ENCODE data around the gene EFNA2. TPM values are rescaled to one million over a fixed set of nuclear protein-coding genes. Genes with fewer than 3 reads are reported as not detected.

Gene EFNA2
- total and polyA plus RNA-seq, 2 experiments from 2014 or later, result 2.7 to 10.3 TPM

DNA sequence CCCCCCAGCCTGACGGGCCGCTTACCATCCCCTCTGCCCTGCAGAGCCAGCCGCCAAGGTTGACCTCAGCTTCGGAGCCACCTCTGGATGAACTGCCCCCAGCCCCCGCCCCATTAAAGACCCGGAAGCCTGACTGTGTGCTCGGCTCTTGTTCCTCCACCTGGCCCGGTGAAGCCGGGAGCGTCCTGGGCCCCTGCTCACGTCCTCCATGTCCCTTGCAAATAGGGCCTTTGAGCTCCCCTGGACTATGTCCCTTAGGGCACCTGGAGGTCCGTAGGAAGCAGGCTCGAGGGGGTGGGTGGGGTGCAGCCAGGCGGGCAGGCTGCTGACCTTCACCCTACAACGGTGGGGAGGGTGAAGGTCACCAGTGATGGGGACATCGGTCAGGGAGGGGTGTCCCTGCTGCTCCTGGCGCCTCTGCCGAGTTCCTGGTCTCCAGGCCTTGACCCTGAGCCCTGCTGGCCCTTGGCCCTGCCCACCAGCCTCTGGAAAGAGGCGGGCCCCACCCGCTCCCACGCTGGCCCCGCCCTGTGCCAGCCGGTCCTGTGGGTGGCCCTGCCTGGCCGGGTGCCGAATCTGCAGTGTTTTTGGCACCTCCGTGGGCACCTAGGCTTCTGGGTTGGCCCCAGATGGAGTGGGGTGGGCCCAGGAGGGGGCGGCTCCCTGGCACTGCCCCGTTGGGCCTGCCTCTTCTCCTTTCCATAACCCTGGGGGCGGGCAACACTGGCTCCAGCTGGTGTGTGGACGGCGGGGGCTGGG lies 40.8 kb upstream of the EFNA2 start:
- Histone ChIP-seq H3K27me3 (ENCODE audit: insufficient read depth) (no peaks in the 10 kb centered on the region), H3K79me2 (replicated peaks; ENCODE audit: insufficient read depth) (peaks cover 7% of the 10 kb centered on the region), H3K4me3 (no peak overlapping the region), H2AFZ (no peak overlapping the region), H3K4me1 (ENCODE audit: insufficient read depth) (peaks cover 3% of the 10 kb centered on the region; the same call in 1 of the 2 replicates), H3K9me2 (ENCODE audit: insufficient read depth) (no peaks in the 10 kb centered on the region), H3K4me2 (no peak overlapping the region), H3F3A (replicated peaks; ENCODE audit: low read depth) (peaks cover 18% of the 10 kb centered on the region), H4K20me1 (replicated peaks; ENCODE audit: insufficient read depth) (peaks cover 3% of the 10 kb centered on the region; the same call in 1 of the 2 replicates), H3K36me3 (ENCODE audit: insufficient read depth) (no peaks in the 10 kb centered on the region), H3K27ac (ENCODE audit: low read depth) (no peak overlapping the region)
- peaks cover 8% of the 10 kb centered on the region for H3K4me1 Mint-ChIP-seq
- H3K4me3 Mint-ChIP-seq, result peak overlapping the region; percentile 48; the same call in 2 of the 3 replicates
- peaks cover 4% of the 10 kb centered on the region; the same call in 2 of the 3 replicates for H3K36me3 Mint-ChIP-seq (ENCODE audit: low read depth)
- TF ChIP-seq JUNB (IDR thresholded peaks at IDR 0.05; ENCODE audit: unreplicated experiment) (no peak), ZNF331 (CRISPR knock-in tag; IDR thresholded peaks at IDR 0.05; ENCODE audit: low read depth) (no peak), NANOG (IDR thresholded peaks at IDR 0.05; ENCODE audit: borderline replicate concordance) (no peak), EZH2phosphoT487 (IDR thresholded peaks at IDR 0.05; ENCODE audit: unreplicated experiment) (no peak), POLR2AphosphoS5 (IDR thresholded peaks at IDR 0.05; ENCODE audit: low read depth) (no peak), CREB1 (CRISPR knock-in tag; IDR thresholded peaks at IDR 0.05; ENCODE audit: low read depth) (no peak), STAT1 (IDR thresholded peaks at IDR 0.05; ENCODE audit: unreplicated experiment) (no peak), EZH2 (IDR thresholded peaks at IDR 0.05; ENCODE audit: low read depth, unreplicated experiment) (no peak), ZNF114 (CRISPR knock-in tag; IDR thresholded peaks at IDR 0.05) (no peak)
- TF ChIP-seq, protein P1, sequence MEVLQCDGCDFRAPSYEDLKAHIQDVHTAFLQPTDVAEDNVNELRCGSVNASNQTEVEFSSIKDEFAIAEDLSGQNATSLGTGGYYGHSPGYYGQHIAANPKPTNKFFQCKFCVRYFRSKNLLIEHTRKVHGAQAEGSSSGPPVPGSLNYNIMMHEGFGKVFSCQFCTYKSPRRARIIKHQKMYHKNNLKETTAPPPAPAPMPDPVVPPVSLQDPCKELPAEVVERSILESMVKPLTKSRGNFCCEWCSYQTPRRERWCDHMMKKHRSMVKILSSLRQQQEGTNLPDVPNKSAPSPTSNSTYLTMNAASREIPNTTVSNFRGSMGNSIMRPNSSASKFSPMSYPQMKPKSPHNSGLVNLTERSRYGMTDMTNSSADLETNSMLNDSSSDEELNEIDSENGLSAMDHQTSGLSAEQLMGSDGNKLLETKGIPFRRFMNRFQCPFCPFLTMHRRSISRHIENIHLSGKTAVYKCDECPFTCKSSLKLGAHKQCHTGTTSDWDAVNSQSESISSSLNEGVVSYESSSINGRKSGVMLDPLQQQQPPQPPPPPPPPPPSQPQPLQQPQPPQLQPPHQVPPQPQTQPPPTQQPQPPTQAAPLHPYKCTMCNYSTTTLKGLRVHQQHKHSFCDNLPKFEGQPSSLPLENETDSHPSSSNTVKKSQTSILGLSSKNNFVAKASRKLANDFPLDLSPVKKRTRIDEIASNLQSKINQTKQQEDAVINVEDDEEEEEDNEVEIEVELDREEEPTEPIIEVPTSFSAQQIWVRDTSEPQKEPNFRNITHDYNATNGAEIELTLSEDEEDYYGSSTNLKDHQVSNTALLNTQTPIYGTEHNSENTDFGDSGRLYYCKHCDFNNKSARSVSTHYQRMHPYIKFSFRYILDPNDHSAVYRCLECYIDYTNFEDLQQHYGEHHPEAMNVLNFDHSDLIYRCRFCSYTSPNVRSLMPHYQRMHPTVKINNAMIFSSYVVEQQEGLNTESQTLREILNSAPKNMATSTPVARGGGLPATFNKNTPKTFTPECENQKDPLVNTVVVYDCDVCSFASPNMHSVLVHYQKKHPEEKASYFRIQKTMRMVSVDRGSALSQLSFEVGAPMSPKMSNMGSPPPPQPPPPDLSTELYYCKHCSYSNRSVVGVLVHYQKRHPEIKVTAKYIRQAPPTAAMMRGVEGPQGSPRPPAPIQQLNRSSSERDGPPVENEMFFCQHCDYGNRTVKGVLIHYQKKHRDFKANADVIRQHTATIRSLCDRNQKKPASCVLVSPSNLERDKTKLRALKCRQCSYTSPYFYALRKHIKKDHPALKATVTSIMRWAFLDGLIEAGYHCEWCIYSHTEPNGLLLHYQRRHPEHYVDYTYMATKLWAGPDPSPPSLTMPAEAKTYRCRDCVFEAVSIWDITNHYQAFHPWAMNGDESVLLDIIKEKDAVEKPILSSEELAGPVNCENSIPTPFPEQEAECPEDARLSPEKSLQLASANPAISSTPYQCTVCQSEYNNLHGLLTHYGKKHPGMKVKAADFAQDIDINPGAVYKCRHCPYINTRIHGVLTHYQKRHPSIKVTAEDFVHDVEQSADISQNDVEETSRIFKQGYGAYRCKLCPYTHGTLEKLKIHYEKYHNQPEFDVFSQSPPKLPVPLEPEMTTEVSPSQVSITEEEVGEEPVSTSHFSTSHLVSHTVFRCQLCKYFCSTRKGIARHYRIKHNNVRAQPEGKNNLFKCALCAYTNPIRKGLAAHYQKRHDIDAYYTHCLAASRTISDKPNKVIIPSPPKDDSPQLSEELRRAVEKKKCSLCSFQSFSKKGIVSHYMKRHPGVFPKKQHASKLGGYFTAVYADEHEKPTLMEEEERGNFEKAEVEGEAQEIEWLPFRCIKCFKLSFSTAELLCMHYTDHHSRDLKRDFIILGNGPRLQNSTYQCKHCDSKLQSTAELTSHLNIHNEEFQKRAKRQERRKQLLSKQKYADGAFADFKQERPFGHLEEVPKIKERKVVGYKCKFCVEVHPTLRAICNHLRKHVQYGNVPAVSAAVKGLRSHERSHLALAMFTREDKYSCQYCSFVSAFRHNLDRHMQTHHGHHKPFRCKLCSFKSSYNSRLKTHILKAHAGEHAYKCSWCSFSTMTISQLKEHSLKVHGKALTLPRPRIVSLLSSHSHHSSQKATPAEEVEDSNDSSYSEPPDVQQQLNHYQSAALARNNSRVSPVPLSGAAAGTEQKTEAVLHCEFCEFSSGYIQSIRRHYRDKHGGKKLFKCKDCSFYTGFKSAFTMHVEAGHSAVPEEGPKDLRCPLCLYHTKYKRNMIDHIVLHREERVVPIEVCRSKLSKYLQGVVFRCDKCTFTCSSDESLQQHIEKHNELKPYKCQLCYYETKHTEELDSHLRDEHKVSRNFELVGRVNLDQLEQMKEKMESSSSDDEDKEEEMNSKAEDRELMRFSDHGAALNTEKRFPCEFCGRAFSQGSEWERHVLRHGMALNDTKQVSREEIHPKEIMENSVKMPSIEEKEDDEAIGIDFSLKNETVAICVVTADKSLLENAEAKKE (CRISPR knock-in tag; IDR thresholded peaks at IDR 0.05), result no peak
- TF ChIP-seq, protein P2, sequence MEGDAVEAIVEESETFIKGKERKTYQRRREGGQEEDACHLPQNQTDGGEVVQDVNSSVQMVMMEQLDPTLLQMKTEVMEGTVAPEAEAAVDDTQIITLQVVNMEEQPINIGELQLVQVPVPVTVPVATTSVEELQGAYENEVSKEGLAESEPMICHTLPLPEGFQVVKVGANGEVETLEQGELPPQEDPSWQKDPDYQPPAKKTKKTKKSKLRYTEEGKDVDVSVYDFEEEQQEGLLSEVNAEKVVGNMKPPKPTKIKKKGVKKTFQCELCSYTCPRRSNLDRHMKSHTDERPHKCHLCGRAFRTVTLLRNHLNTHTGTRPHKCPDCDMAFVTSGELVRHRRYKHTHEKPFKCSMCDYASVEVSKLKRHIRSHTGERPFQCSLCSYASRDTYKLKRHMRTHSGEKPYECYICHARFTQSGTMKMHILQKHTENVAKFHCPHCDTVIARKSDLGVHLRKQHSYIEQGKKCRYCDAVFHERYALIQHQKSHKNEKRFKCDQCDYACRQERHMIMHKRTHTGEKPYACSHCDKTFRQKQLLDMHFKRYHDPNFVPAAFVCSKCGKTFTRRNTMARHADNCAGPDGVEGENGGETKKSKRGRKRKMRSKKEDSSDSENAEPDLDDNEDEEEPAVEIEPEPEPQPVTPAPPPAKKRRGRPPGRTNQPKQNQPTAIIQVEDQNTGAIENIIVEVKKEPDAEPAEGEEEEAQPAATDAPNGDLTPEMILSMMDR (conservative IDR thresholded peaks at IDR 0.05; ENCODE audit: low read depth in 2 of 2), result no peak
- TF ChIP-seq, protein P3, sequence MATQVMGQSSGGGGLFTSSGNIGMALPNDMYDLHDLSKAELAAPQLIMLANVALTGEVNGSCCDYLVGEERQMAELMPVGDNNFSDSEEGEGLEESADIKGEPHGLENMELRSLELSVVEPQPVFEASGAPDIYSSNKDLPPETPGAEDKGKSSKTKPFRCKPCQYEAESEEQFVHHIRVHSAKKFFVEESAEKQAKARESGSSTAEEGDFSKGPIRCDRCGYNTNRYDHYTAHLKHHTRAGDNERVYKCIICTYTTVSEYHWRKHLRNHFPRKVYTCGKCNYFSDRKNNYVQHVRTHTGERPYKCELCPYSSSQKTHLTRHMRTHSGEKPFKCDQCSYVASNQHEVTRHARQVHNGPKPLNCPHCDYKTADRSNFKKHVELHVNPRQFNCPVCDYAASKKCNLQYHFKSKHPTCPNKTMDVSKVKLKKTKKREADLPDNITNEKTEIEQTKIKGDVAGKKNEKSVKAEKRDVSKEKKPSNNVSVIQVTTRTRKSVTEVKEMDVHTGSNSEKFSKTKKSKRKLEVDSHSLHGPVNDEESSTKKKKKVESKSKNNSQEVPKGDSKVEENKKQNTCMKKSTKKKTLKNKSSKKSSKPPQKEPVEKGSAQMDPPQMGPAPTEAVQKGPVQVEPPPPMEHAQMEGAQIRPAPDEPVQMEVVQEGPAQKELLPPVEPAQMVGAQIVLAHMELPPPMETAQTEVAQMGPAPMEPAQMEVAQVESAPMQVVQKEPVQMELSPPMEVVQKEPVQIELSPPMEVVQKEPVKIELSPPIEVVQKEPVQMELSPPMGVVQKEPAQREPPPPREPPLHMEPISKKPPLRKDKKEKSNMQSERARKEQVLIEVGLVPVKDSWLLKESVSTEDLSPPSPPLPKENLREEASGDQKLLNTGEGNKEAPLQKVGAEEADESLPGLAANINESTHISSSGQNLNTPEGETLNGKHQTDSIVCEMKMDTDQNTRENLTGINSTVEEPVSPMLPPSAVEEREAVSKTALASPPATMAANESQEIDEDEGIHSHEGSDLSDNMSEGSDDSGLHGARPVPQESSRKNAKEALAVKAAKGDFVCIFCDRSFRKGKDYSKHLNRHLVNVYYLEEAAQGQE (IDR thresholded peaks at IDR 0.05; ENCODE audit: unreplicated experiment), result no peak
- TF ChIP-seq, protein P4, sequence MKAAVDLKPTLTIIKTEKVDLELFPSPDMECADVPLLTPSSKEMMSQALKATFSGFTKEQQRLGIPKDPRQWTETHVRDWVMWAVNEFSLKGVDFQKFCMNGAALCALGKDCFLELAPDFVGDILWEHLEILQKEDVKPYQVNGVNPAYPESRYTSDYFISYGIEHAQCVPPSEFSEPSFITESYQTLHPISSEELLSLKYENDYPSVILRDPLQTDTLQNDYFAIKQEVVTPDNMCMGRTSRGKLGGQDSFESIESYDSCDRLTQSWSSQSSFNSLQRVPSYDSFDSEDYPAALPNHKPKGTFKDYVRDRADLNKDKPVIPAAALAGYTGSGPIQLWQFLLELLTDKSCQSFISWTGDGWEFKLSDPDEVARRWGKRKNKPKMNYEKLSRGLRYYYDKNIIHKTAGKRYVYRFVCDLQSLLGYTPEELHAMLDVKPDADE (IDR thresholded peaks at IDR 0.05), result no peak
- peak overlapping the region; percentile 94 for H3K27ac Mint-ChIP-seq
- peaks cover 8% of the 10 kb centered on the region for H3K27me3 Mint-ChIP-seq (ENCODE audit: insufficient read depth, low read depth, poor library complexity)
- no peaks in the 10 kb centered on the region; the same call in 2 of the 3 replicates for H3K9me3 Mint-ChIP-seq
- ATAC-seq (no peak), DNase-seq (ENCODE audit: low spot score) (no peak)

All from GM23338 (cell line).